Measurements from ENCODE around the gene ZNF462.
A peak's percentile ranks its signal among the peaks of the same experiment; 100 is the strongest.

The ZNF462 gene

GRCh38 chr9:106920091-106920490 is 57.1 kb downstream of the ZNF462 start:
- no peak overlapping the region for H3K4me3 ChIP-seq (ENCODE audit: low read depth, low read length)
- no peak for TF ChIP-seq CTCF (IDR thresholded peaks at IDR 0.05; ENCODE audit: low read depth, low read length, missing control alignments)
- DNase-seq (ENCODE audit: low read depth): no peak
- in situ Hi-C loops (cut with HindIII; ENCODE audit: low sequenced_read_pairs): loop anchor here (5.0 kb wide), 1 partner anchor 58 kb away; the partner anchor contains the start of gene ZNF462

- no peak for DNase-seq (ENCODE audit: low read depth)
Measured at GRCh38 chr9:106920701-106921283, 57.8 kb downstream of the ZNF462 start.

GRCh38 chr9:106921341-106921899 is 58.5 kb downstream of the ZNF462 start:
- in situ Hi-C loops (cut with HindIII; ENCODE audit: low sequenced_read_pairs): loop anchor here (5.0 kb wide), 1 partner anchor 59 kb away; the partner anchor contains the start of gene ZNF462
- no peak overlapping the region for H3K4me3 ChIP-seq (ENCODE audit: low read depth, low read length)
- peak; percentile 35 for DNase-seq (ENCODE audit: low read depth)
- TF ChIP-seq CTCF (IDR thresholded peaks at IDR 0.05; ENCODE audit: low read depth, low read length, missing control alignments): no peak

More at GRCh38 chr9:106920701-106921283, 57.8 kb downstream of the ZNF462 start:
- no peak for TF ChIP-seq CTCF (IDR thresholded peaks at IDR 0.05; ENCODE audit: low read depth, low read length, missing control alignments)
- in situ Hi-C loops (cut with HindIII; ENCODE audit: low sequenced_read_pairs): loop anchor here (5.0 kb wide), 1 partner anchor 58 kb away; the partner anchor contains the start of gene ZNF462
- no peak overlapping the region for H3K4me3 ChIP-seq (ENCODE audit: low read depth, low read length)

GRCh38 chr9:106922026-106922425 is 59.1 kb downstream of the ZNF462 start:
- no peak for TF ChIP-seq CTCF (IDR thresholded peaks at IDR 0.05; ENCODE audit: low read depth, low read length, missing control alignments)
- no peak overlapping the region for H3K4me3 ChIP-seq (ENCODE audit: low read depth, low read length)
- DNase-seq (ENCODE audit: low read depth): no peak
- in situ Hi-C loops (cut with HindIII; ENCODE audit: low sequenced_read_pairs): loop anchor here (5.0 kb wide), 1 partner anchor 60 kb away; the partner anchor contains the start of gene ZNF462

GRCh38 chr9:106925392-106925791 is 62.4 kb downstream of the ZNF462 start:
- no peak for DNase-seq (ENCODE audit: low read depth)
- H3K4me3 ChIP-seq (ENCODE audit: low read depth, low read length): no peak overlapping the region
- in situ Hi-C loops (cut with HindIII; ENCODE audit: low sequenced_read_pairs): no loop called here
- no peak for TF ChIP-seq CTCF (IDR thresholded peaks at IDR 0.05; ENCODE audit: low read depth, low read length, missing control alignments)

GRCh38 chr9:106927916-106928315 is 65.0 kb downstream of the ZNF462 start:
- in situ Hi-C loops (cut with HindIII; ENCODE audit: low sequenced_read_pairs): no loop called here
- DNase-seq (ENCODE audit: low read depth): no peak
- no peak overlapping the region for H3K4me3 ChIP-seq (ENCODE audit: low read depth, low read length)
- no peak for TF ChIP-seq CTCF (IDR thresholded peaks at IDR 0.05; ENCODE audit: low read depth, low read length, missing control alignments)

Data from astrocyte of the cerebellum (primary cell).